Type B pancreatic cell (in vitro differentiated cells): Measurements from ENCODE around the gene AMOT. TPM values are rescaled to one million over a fixed set of nuclear protein-coding genes. Genes with fewer than 3 reads are reported as not detected.
A peak's percentile ranks its signal among the peaks of the same experiment; 100 is the strongest.

Experiments
- DNase-seq: peaks from one replicate; pipeline ENCODE4 v3.0.0; 2021; ENCODE audit warnings: mixed read lengths; ENCODE audit not compliant: unreplicated experiment; ENCODE audit errors: extremely low spot score
- H3K27ac Mint-ChIP-seq: 2 replicates; pipeline ENCODE4 v1.8.0; 2021; ENCODE audit warnings: mild to moderate bottlenecking, mixed read lengths
- H3K27me3 Mint-ChIP-seq: 2 replicates; pipeline ENCODE4 v1.8.0; 2021; ENCODE audit warnings: mixed read lengths
- H3K36me3 Mint-ChIP-seq: 2 replicates; pipeline ENCODE4 v1.8.0; 2021; ENCODE audit warnings: mixed read lengths
- H3K4me1 Mint-ChIP-seq: one replicate; pipeline ENCODE4 v1.8.0; 2021; ENCODE audit warnings: mixed read lengths; ENCODE audit not compliant: unreplicated experiment
- H3K4me3 Mint-ChIP-seq: 2 replicates; pipeline ENCODE4 v1.8.0; 2021; ENCODE audit warnings: mild to moderate bottlenecking, mixed read lengths
- H3K9me3 Mint-ChIP-seq: 2 replicates; pipeline ENCODE4 v1.8.0; 2021; ENCODE audit warnings: mixed read lengths
- CTCF ChIP-seq: fragments of 200-600 bp; sonication (generic); conservative IDR thresholded peaks from 2 replicates; pipeline ENCODE4 v1.5.0; 2021; ENCODE audit warnings: antibody characterized with exemption, mild to moderate bottlenecking
- total RNA-seq: library from RNA; stranded (reverse); gene quantifications from 2 replicates; pipeline ENCODE4 v1.2.1, GENCODE V29; 2021; ENCODE audit warnings: low replicate concordance

Gene AMOT
- total RNA-seq, 1 donor from 2014 or later: 235 TPM

- H3K27me3 Mint-ChIP-seq: no peaks in the 10 kb centered on the region
- H3K27ac Mint-ChIP-seq: peak overlapping the region; percentile 71
- peak overlapping the region; percentile 96 for H3K4me3 Mint-ChIP-seq
- peaks cover 11% of the 10 kb centered on the region for H3K36me3 Mint-ChIP-seq
- no peak for TF ChIP-seq CTCF
- peaks cover 63% of the 10 kb centered on the region for H3K4me1 Mint-ChIP-seq
- no peak for DNase-seq
- H3K9me3 Mint-ChIP-seq: peaks cover 3% of the 10 kb centered on the region
Measured at GRCh38 chrX:112837531-112837930, 3.1 kb downstream of the AMOT start.

- peak overlapping the region; percentile 78 for H3K4me3 Mint-ChIP-seq
- H3K27me3 Mint-ChIP-seq: no peaks in the 10 kb centered on the region
- no peak for DNase-seq
- no peak for TF ChIP-seq CTCF
- H3K4me1 Mint-ChIP-seq: peaks cover 62% of the 10 kb centered on the region
- H3K36me3 Mint-ChIP-seq: peaks cover 19% of the 10 kb centered on the region
- H3K9me3 Mint-ChIP-seq: peaks cover 3% of the 10 kb centered on the region
- peak overlapping the region; percentile 90 for H3K27ac Mint-ChIP-seq
Measured at GRCh38 chrX:112835019-112835418, 5.6 kb downstream of the AMOT start.

GRCh38 chrX:112834031-112834845 is 6.4 kb downstream of the AMOT start:
- Mint-ChIP-seq H3K4me3 (peak overlapping the region; percentile 78), H3K4me1 (peaks cover 57% of the 10 kb centered on the region), H3K27me3 (no peaks in the 10 kb centered on the region), H3K9me3 (peaks cover 3% of the 10 kb centered on the region), H3K27ac (peak overlapping the region; percentile 90), H3K36me3 (peaks cover 21% of the 10 kb centered on the region)
- no peak for TF ChIP-seq CTCF
- DNase-seq: no peak

GRCh38 chrX:112832481-112833095 is 8.0 kb downstream of the AMOT start:
- H3K36me3 Mint-ChIP-seq: peaks cover 32% of the 10 kb centered on the region
- peak overlapping the region; percentile 90 for H3K27ac Mint-ChIP-seq
- TF ChIP-seq CTCF: no peak
- DNase-seq: no peak
- H3K9me3 Mint-ChIP-seq: no peaks in the 10 kb centered on the region
- H3K4me1 Mint-ChIP-seq: peaks cover 54% of the 10 kb centered on the region
- H3K4me3 Mint-ChIP-seq: peak overlapping the region; percentile 83
- H3K27me3 Mint-ChIP-seq: no peaks in the 10 kb centered on the region

GRCh38 chrX:112830540-112830939 is 10.1 kb downstream of the AMOT start:
- Mint-ChIP-seq H3K27ac (peak overlapping the region; percentile 16), H3K4me1 (peaks cover 55% of the 10 kb centered on the region), H3K4me3 (no peak overlapping the region), H3K36me3 (peaks cover 48% of the 10 kb centered on the region), H3K27me3 (no peaks in the 10 kb centered on the region), H3K9me3 (no peaks in the 10 kb centered on the region)
- no peak for TF ChIP-seq CTCF
- no peak for DNase-seq
